Mammary epithelial cell (primary cell): ENCODE results near the gene ARID1B.

Experiments used
- CTCF ChIP-seq, 2 donors: IDR thresholded peaks in 1 of 2; conservative IDR thresholded peaks in 1 of 2; 2 replicates each; pipeline ENCODE4 v1.5.1; 2011 to 2012; ENCODE audit warnings: inconsistent platforms in 2 of 2, low read length in 2 of 2, mild to moderate bottlenecking in 2 of 2, control low read depth in 1 of 2, low read depth in 1 of 2; ENCODE audit not compliant: insufficient read depth in 1 of 2; ENCODE audit errors: extremely low read depth in 1 of 2
- EZH2 ChIP-seq: IDR thresholded peaks from 2 replicates; pipeline ENCODE4 v1.6.1; 2012; ENCODE audit warnings: low read length, inconsistent platforms, borderline replicate concordance

DNA sequence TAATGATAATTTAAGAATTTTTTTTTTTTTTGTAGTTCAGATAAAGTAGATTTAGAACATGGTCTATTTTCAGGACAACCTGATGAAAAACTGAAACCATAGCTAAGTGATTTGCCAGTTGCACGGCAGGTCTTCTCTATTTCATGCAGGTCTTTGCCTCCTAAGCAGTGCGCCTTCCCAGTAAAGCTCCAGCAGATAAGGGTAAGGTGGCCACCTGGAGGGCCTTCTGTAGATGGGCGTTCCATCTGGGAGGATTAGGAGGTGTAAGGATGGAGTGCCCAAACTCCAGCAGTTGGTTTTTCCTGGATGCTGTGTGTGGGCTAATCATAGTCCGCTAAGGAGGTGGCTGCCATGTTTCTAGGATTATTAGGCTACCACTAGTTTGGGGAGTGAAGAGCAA, 107.1 kb downstream of the ARID1B start:
- TF ChIP-seq EZH2 (no peak), CTCF (conservative IDR thresholded peaks at IDR 0.05 in 1 of 2, IDR thresholded peaks at IDR 0.05 in 1 of 2; ENCODE audit: extremely low read depth in 1 of 2, insufficient read depth in 1 of 2, low read depth in 1 of 2, low read length in 2 of 2) (no peak)
